MM.1S (cell line): ENCODE measurements around the gene C10orf95.

ENCODE experiments used
- EZH2 ChIP-seq: fragments of 300-600 bp; sonication (generic); optimal IDR thresholded peaks from 2 replicates; pipeline ENCODE3; 2017; ENCODE audit warnings: low read depth, mild to moderate bottlenecking, antibody characterized with exemption, low read length, mixed read lengths
- EZH2phosphoT487 ChIP-seq: fragments of 300-600 bp; sonication (generic); IDR thresholded peaks from 2 replicates; pipeline ENCODE4 v1.6.1; 2018; ENCODE audit warnings: antibody characterized with exemption, low read length
- TF ChIP-seq, protein P1 (sequence below): fragments of 300-600 bp; sonication (generic); IDR thresholded peaks from 2 replicates; pipeline ENCODE4 v1.5.1; 2016; ENCODE audit warnings: antibody characterized with exemption, low read length, mixed read lengths

- TF ChIP-seq, protein P1, sequence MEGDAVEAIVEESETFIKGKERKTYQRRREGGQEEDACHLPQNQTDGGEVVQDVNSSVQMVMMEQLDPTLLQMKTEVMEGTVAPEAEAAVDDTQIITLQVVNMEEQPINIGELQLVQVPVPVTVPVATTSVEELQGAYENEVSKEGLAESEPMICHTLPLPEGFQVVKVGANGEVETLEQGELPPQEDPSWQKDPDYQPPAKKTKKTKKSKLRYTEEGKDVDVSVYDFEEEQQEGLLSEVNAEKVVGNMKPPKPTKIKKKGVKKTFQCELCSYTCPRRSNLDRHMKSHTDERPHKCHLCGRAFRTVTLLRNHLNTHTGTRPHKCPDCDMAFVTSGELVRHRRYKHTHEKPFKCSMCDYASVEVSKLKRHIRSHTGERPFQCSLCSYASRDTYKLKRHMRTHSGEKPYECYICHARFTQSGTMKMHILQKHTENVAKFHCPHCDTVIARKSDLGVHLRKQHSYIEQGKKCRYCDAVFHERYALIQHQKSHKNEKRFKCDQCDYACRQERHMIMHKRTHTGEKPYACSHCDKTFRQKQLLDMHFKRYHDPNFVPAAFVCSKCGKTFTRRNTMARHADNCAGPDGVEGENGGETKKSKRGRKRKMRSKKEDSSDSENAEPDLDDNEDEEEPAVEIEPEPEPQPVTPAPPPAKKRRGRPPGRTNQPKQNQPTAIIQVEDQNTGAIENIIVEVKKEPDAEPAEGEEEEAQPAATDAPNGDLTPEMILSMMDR = no peak
- TF ChIP-seq EZH2 (no peak), EZH2phosphoT487 (no peak)
These were observed 45.7 kb downstream of the C10orf95 start for GRCh38 chr10:102405632-102406031.
